IMR-90 (cell line): ENCODE data around the gene ANXA3. TPM values are rescaled to one million over a fixed set of nuclear protein-coding genes. Genes with fewer than 3 reads are reported as not detected.

ENCODE experiments used
- ATAC-seq: fragments of 200-7000 bp; cut with Tn5 transposase; 2 replicates; pipeline ENCODE4 v1.9.1; 2020; ENCODE audit warnings: low read depth, mild to moderate bottlenecking, moderate library complexity
- BruUV-seq: library from RNA; stranded (reverse); fragments of 400-500 nt; replicated peaks from 2 replicates; lab custom pipeline; 2021; lab: Mats Ljungman, UMichigan
- CTCF ChIA-PET: fragments of 300-600 bp; formaldehyde crosslinking; extraction: SDS; loops from one replicate; lab custom pipeline; 2021; ENCODE audit warnings: antibody characterized with exemption; lab: Yijun Ruan, JAX
- POLR2A ChIA-PET: fragments of 300-600 bp; sonication (Branson Sonifier 250); formaldehyde crosslinking; loops from one replicate; lab custom pipeline; 2022; ENCODE audit warnings: antibody characterized with exemption; ENCODE audit not compliant: unreplicated experiment; lab: Charles Lee
- DNase-seq: peaks from one replicate; pipeline ENCODE4 v3.0.0; 2013
- H2AFZ ChIP-seq: replicated peaks from 2 replicates; pipeline ENCODE3; 2013; ENCODE audit warnings: low read length, mild to moderate bottlenecking; ENCODE audit not compliant: poor library complexity
- H2AK5ac ChIP-seq: 2 replicates; pipeline ENCODE4 v1.6.1; 2013; ENCODE audit warnings: low read depth, low read length, inconsistent platforms
- H2AK9ac ChIP-seq: replicated peaks from 2 replicates; pipeline ENCODE3; 2013; ENCODE audit warnings: mild to moderate bottlenecking, low read depth, low read length, moderate library complexity; ENCODE audit not compliant: poor library complexity
- H2BK120ac ChIP-seq: 2 replicates; pipeline ENCODE4 v1.6.1; 2013; ENCODE audit warnings: low read depth, low read length, inconsistent platforms
- H2BK15ac ChIP-seq: 3 replicates; pipeline ENCODE4 v1.6.1; 2013; ENCODE audit warnings: low read depth, low read length, inconsistent platforms
- H2BK20ac ChIP-seq: 2 replicates; pipeline ENCODE4 v1.6.1; 2013; ENCODE audit warnings: low read depth, mild to moderate bottlenecking, inconsistent platforms, low read length, moderate library complexity
- H2BK5ac ChIP-seq: 2 replicates; pipeline ENCODE4 v1.6.1; 2013; ENCODE audit warnings: mild to moderate bottlenecking, low read depth, low read length, inconsistent platforms; ENCODE audit not compliant: poor library complexity, severe bottlenecking
- H3K14ac ChIP-seq: replicated peaks from 2 replicates; pipeline ENCODE4 v1.6.1; 2013; ENCODE audit warnings: low read depth, low read length, inconsistent platforms
- H3K18ac ChIP-seq: 2 replicates; pipeline ENCODE4 v1.6.1; 2013; ENCODE audit warnings: low read depth, low read length, control low read depth
- H3K23ac ChIP-seq: 2 replicates; pipeline ENCODE4 v1.6.1; 2013; ENCODE audit warnings: low read depth, low read length, inconsistent platforms
- H3K27ac ChIP-seq: 2 replicates; pipeline ENCODE4 v1.5.1; 2013; ENCODE audit warnings: mild to moderate bottlenecking, control low read depth, low read length; ENCODE audit not compliant: insufficient read depth
- H3K27me3 ChIP-seq: 2 replicates; pipeline ENCODE4 v1.6.1; 2013; ENCODE audit warnings: low read length; ENCODE audit not compliant: control insufficient read depth, insufficient read depth
- H3K36me3 ChIP-seq: 2 replicates; pipeline ENCODE4 v1.6.1; 2013; ENCODE audit warnings: low read length, mixed read lengths; ENCODE audit not compliant: control insufficient read depth, insufficient read depth
- H3K4ac ChIP-seq: 2 replicates; pipeline ENCODE4 v1.6.1; 2013; ENCODE audit warnings: low read depth, low read length, inconsistent platforms
- H3K4me1 ChIP-seq: 2 replicates; pipeline ENCODE4 v1.6.1; 2013; ENCODE audit warnings: low read length, mixed read lengths; ENCODE audit not compliant: control insufficient read depth, insufficient read depth
- H3K4me2 ChIP-seq: 2 replicates; pipeline ENCODE4 v1.6.1; 2013; ENCODE audit warnings: low read depth, mild to moderate bottlenecking, control low read depth, low read length, moderate library complexity
- H3K4me3 ChIP-seq: 2 replicates; pipeline ENCODE4 v1.5.1; 2013; ENCODE audit warnings: low read depth, mild to moderate bottlenecking, control low read depth, low read length, moderate library complexity; ENCODE audit not compliant: insufficient read depth
- H3K56ac ChIP-seq: 2 replicates; pipeline ENCODE4 v1.6.1; 2013; ENCODE audit warnings: low read length, inconsistent platforms; ENCODE audit not compliant: insufficient read depth; ENCODE audit errors: extremely low read depth
- H3K79me1 ChIP-seq, 2 experiments: 2 replicates each; pipeline ENCODE4 v1.6.1; 2013; ENCODE audit warnings: low read length in 2 of 2, inconsistent platforms in 1 of 2, low read depth in 1 of 2
- H3K9ac ChIP-seq: 2 replicates; pipeline ENCODE4 v1.6.1; 2013; ENCODE audit warnings: low read depth, low read length, control low read depth
- H3K9me1 ChIP-seq: 2 replicates; pipeline ENCODE4 v1.6.1; 2013; ENCODE audit warnings: low read length, inconsistent platforms; ENCODE audit not compliant: insufficient read depth
- H3K9me3 ChIP-seq: 2 replicates; pipeline ENCODE4 v1.6.1; 2013; ENCODE audit warnings: low read length; ENCODE audit not compliant: control insufficient read depth, insufficient read depth
- H4K20me1 ChIP-seq: 2 replicates; pipeline ENCODE4 v1.6.1; 2013; ENCODE audit warnings: low read length, inconsistent platforms; ENCODE audit not compliant: insufficient read depth
- H4K5ac ChIP-seq: 2 replicates; pipeline ENCODE4 v1.6.1; 2013; ENCODE audit warnings: mild to moderate bottlenecking, low read depth, low read length, control low read depth
- H4K8ac ChIP-seq, 2 experiments: 2 replicates each; pipeline ENCODE4 v1.6.1; 2013; ENCODE audit warnings: low read depth in 2 of 2, low read length in 2 of 2, control low read depth in 1 of 2, inconsistent platforms in 1 of 2
- H4K91ac ChIP-seq: 2 replicates; pipeline ENCODE4 v1.6.1; 2013; ENCODE audit warnings: low read depth, low read length, inconsistent platforms; ENCODE audit not compliant: insufficient read depth
- CHD1 ChIP-seq: IDR thresholded peaks from 2 replicates; pipeline ENCODE4 v1.6.1; 2012; ENCODE audit warnings: low read depth, low read length, improper control_type of control experiment
- CTCF ChIP-seq: conservative IDR thresholded peaks from 2 replicates; pipeline ENCODE4 v1.5.1; 2012; ENCODE audit warnings: mild to moderate bottlenecking, low read depth, low read length, improper control_type of control experiment
- MAFK ChIP-seq: IDR thresholded peaks from 2 replicates; pipeline ENCODE4 v1.6.1; 2012; ENCODE audit warnings: low read depth, low read length, improper control_type of control experiment
- MAZ ChIP-seq: IDR thresholded peaks from 2 replicates; pipeline ENCODE4 v1.6.1; 2012; ENCODE audit warnings: low read depth, mild to moderate bottlenecking, low read length, improper control_type of control experiment, moderate library complexity, borderline replicate concordance
- MXI1 ChIP-seq: IDR thresholded peaks from 2 replicates; pipeline ENCODE4 v1.6.1; 2012; ENCODE audit warnings: low read depth, mild to moderate bottlenecking, low read length, moderate library complexity, borderline replicate concordance
- RFX5 ChIP-seq: IDR thresholded peaks from 2 replicates; pipeline ENCODE4 v1.8.0; 2012; ENCODE audit warnings: low read depth, mild to moderate bottlenecking, low read length, moderate library complexity
- SMC3 ChIP-seq: fragments of 150-350 bp; IDR thresholded peaks from 2 replicates; pipeline ENCODE4 v1.6.1; 2016; ENCODE audit warnings: low read depth, mild to moderate bottlenecking, antibody characterized with exemption, low read length, moderate library complexity
- WGBS, 2 experiments: methylation state at CpG; one replicate each; pipeline versions ENCODE4 v1.1.5 to v1.1.7; 2013; ENCODE audit warnings: missing lambda C conversion rate in 2 of 2; ENCODE audit not compliant: insufficient read length in 1 of 2; ENCODE audit errors: extremely low coverage in 2 of 2; 5-methylcytosine and 5-hydroxymethylcytosine counted together
- dilution Hi-C: fragments of 300-500 bp; cut with HindIII; formaldehyde crosslinking; loops from one replicate; pipeline ENCODE4 v1.14.3; 2018; ENCODE audit warnings: low sequenced_read_pairs; ENCODE audit not compliant: unreplicated experiment
- in situ Hi-C: fragments of 300-500 bp; cut with MboI; formaldehyde crosslinking; loops from 3 replicates; pipeline ENCODE4 v1.14.3; 2019; ENCODE audit warnings: low sequenced_read_pairs, inconsistent platforms, mixed read lengths
- intact Hi-C: fragments of 100-400 bp; cut with micrococcal nuclease; formaldehyde crosslinking; loops from 2 replicates; pipeline ENCODE4 v1.10.0; 2022
- polyA plus RNA-seq, 3 experiments: library from polyadenylated mRNA; depleted of rRNA; stranded (reverse); fragments of >200 nt; gene quantifications; 2 replicates each; pipeline ENCODE4 v1.2.3, GENCODE V29; 2012; ENCODE audit warnings: low replicate concordance in 1 of 3
- total RNA-seq: library from RNA; depleted of rRNA; stranded (reverse); fragments of >200 nt; gene quantifications from 2 replicates; pipeline ENCODE4 v1.2.3, GENCODE V29; 2012

Gene ANXA3
- total and polyA plus RNA-seq, 2 of the 4 experiments (the other 2 are of a cell fraction) = 4.2 to 5.0 TPM

DNA sequence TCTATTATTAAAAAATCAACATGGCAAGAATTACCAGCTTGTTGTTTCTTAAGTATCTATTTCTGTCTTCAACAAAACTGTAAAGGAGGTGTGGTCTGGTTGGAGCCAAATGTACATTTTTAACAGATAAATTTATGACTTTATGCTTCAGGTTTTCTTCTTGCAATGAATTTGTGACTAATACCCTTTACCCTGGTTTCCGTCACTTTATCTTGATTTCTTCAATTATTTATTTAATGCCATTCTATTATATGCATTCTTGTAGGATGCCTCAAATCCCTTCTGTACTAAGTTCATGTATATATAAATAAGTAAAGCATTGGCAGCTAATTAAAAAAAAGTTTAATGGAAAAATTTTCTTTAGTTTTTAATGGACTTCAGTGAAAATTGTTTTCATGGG, 41.5 kb upstream of the ANXA3 start:
- no peaks in the 10 kb centered on the region for H3K79me1 ChIP-seq
- H4K5ac ChIP-seq = no peak overlapping the region
- no peak overlapping the region for H3K27ac ChIP-seq
- no peak for DNase-seq
- H2AK9ac ChIP-seq = no peak overlapping the region
- POLR2A ChIA-PET = no interaction called here
- no peaks in the 10 kb centered on the region for H4K20me1 ChIP-seq
- H2AFZ ChIP-seq = no peak overlapping the region
- no peak overlapping the region for H3K18ac ChIP-seq
- no peak for ATAC-seq
- H2BK5ac ChIP-seq = no peak overlapping the region
- BruUV-seq = no TSS peak
- CTCF ChIA-PET = interaction anchor here (0.6 to 1.0 kb wide), 2 partner anchors 22 to 674 kb away, joined by 3 read pairs; no protein-coding TSS in a partner anchor
- H3K9me1 ChIP-seq = no peaks in the 10 kb centered on the region
- TF ChIP-seq SMC3 (no peak), CTCF (no peak), MXI1 (no peak), MAFK (no peak), RFX5 (no peak), MAZ (no peak), CHD1 (no peak)
- H2AK5ac ChIP-seq = no peak overlapping the region
- no peak overlapping the region for H3K9ac ChIP-seq
- no CpG with 5 or more reads among the region's 1 CpG for WGBS, 2 experiments
- no peak overlapping the region for H4K8ac ChIP-seq
- dilution Hi-C loops = no loop called here
- in situ Hi-C loops = loop anchor here (10.0 kb wide), 1 partner anchor 555 kb away; no protein-coding TSS in a partner anchor
- H3K4me3 ChIP-seq = no peak overlapping the region
- H3K23ac ChIP-seq = no peak overlapping the region
- no peaks in the 10 kb centered on the region for H3K9me3 ChIP-seq
- no peak overlapping the region for H3K14ac ChIP-seq
- no peak overlapping the region for H3K4ac ChIP-seq
- no peak overlapping the region for H4K91ac ChIP-seq
- no peak overlapping the region for H2BK120ac ChIP-seq
- H3K4me1 ChIP-seq = no peaks in the 10 kb centered on the region
- intact Hi-C loops = loop anchor here (5.0 kb wide), 1 partner anchor 453 kb away; the partner anchor contains the start of gene FRAS1
- no peak overlapping the region for H2BK15ac ChIP-seq
- H2BK20ac ChIP-seq = no peak overlapping the region
- no peak overlapping the region for H3K56ac ChIP-seq
- H3K4me2 ChIP-seq = no peak overlapping the region
- H3K27me3 ChIP-seq = peaks cover 4% of the 10 kb centered on the region; the same call in 1 of the 2 replicates
- no peaks in the 10 kb centered on the region for H3K36me3 ChIP-seq
